ENCODE results near the gene TAS2R9. TPM values are rescaled to one million over a fixed set of nuclear protein-coding genes. Genes with fewer than 3 reads are reported as not detected.

The TAS2R9 gene
- total and polyA plus RNA-seq, 7 donors, result not detected

DNA sequence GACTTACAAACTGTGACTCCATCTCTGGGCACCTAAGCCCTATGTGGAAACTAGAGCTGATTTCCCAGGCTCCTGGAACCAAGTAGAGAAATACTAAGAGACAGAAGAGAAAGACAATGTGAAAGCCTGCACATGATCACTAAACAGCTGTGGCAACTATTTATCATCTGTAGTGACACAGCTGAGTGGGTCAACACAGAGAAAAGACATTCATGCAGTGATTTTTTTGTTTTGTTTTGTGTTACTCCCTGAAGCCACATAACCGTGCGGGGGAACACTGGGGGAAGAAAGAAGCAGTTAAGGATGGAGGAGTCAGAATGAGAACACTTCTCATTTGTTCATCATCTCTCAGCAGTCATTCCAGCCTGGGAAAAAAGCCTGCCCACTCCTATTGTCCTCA lies 37.8 kb upstream of the TAS2R9 start:
- H3K27ac ChIP-seq, result no peak overlapping the region
- TF ChIP-seq POLR2A (IDR thresholded peaks at IDR 0.05) (no peak), EP300 (IDR thresholded peaks at IDR 0.05) (no peak), POLR2AphosphoS5 (IDR thresholded peaks at IDR 0.05) (no peak)
- TF ChIP-seq, protein P1, sequence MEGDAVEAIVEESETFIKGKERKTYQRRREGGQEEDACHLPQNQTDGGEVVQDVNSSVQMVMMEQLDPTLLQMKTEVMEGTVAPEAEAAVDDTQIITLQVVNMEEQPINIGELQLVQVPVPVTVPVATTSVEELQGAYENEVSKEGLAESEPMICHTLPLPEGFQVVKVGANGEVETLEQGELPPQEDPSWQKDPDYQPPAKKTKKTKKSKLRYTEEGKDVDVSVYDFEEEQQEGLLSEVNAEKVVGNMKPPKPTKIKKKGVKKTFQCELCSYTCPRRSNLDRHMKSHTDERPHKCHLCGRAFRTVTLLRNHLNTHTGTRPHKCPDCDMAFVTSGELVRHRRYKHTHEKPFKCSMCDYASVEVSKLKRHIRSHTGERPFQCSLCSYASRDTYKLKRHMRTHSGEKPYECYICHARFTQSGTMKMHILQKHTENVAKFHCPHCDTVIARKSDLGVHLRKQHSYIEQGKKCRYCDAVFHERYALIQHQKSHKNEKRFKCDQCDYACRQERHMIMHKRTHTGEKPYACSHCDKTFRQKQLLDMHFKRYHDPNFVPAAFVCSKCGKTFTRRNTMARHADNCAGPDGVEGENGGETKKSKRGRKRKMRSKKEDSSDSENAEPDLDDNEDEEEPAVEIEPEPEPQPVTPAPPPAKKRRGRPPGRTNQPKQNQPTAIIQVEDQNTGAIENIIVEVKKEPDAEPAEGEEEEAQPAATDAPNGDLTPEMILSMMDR (IDR thresholded peaks at IDR 0.05), result no peak
- 44 to 65% methylated on average over 2 of the region's 2 CpGs for WGBS, 2 donors

GRCh38 chr12:10842862-10843261 lies 32.9 kb upstream of the TAS2R9 start:
- intact Hi-C loops (cut with DNase I), result no loop called here
- H3K9me3 ChIP-seq, result no peaks in the 10 kb centered on the region
- no peak overlapping the region for H3K27ac ChIP-seq
- 95 to 98% methylated on average over 2 of the region's 2 CpGs for WGBS, 2 donors
- no peaks in the 10 kb centered on the region for H3K27me3 ChIP-seq
- DNase-seq, result no peak
- no peak overlapping the region for H3K4me3 ChIP-seq
- H3K36me3 ChIP-seq, result peaks cover 0 to 14% (median 0%) of the 10 kb centered on the region in 4 donors
- TF ChIP-seq, protein P1 (IDR thresholded peaks at IDR 0.05), result no peak
- TF ChIP-seq POLR2A (IDR thresholded peaks at IDR 0.05) (no peak), EP300 (IDR thresholded peaks at IDR 0.05) (no peak), POLR2AphosphoS5 (IDR thresholded peaks at IDR 0.05) (no peak)
- no peaks in the 10 kb centered on the region for H3K4me1 ChIP-seq

More for the DNA sequence above, 37.8 kb upstream of the TAS2R9 start:
- intact Hi-C loops (cut with DNase I), result no loop called here
- H3K4me1 ChIP-seq, result no peaks in the 10 kb centered on the region
- no peaks in the 10 kb centered on the region for H3K9me3 ChIP-seq
- H3K4me3 ChIP-seq, result no peak overlapping the region
- H3K27me3 ChIP-seq, result no peaks in the 10 kb centered on the region
- DNase-seq, result no peak
- peaks cover 0 to 25% (median 0%) of the 10 kb centered on the region in 4 donors for H3K36me3 ChIP-seq

GRCh38 chr12:10838461-10838860 lies 28.5 kb upstream of the TAS2R9 start:
- WGBS, 2 donors, result 90 to 93% methylated on average over 3 of the region's 3 CpGs
- TF ChIP-seq EP300 (IDR thresholded peaks at IDR 0.05) (no peak), POLR2AphosphoS5 (IDR thresholded peaks at IDR 0.05) (no peak), POLR2A (IDR thresholded peaks at IDR 0.05) (no peak)
- TF ChIP-seq, protein P1 (IDR thresholded peaks at IDR 0.05), result no peak
- peaks cover 0 to 7% (median 0%) of the 10 kb centered on the region in 4 donors for H3K9me3 ChIP-seq
- H3K36me3 ChIP-seq, result no peaks in the 10 kb centered on the region
- H3K27me3 ChIP-seq, result no peaks in the 10 kb centered on the region
- no peak overlapping the region for H3K27ac ChIP-seq
- intact Hi-C loops (cut with DNase I), result no loop called here
- no peak overlapping the region for H3K4me3 ChIP-seq
- H3K4me1 ChIP-seq, result no peaks in the 10 kb centered on the region
- no peak for DNase-seq

- no peaks in the 10 kb centered on the region for H3K4me1 ChIP-seq
- TF ChIP-seq, protein P1 (IDR thresholded peaks at IDR 0.05), result no peak
- TF ChIP-seq POLR2A (IDR thresholded peaks at IDR 0.05) (no peak), POLR2AphosphoS5 (IDR thresholded peaks at IDR 0.05) (no peak)
- H3K27ac ChIP-seq, result no peak overlapping the region
- intact Hi-C loops (cut with DNase I), result no loop called here
- DNase-seq, result no peak
- no peaks in the 10 kb centered on the region for H3K27me3 ChIP-seq
- H3K36me3 ChIP-seq, result no peaks in the 10 kb centered on the region
- H3K4me3 ChIP-seq, result no peak overlapping the region
- 97 to 99% methylated on average over 1 of the region's 1 CpG for WGBS, 2 donors
- H3K9me3 ChIP-seq, result no peaks in the 10 kb centered on the region
Measured at GRCh38 chr12:10829994-10830393, 20.0 kb upstream of the TAS2R9 start.

DNA sequence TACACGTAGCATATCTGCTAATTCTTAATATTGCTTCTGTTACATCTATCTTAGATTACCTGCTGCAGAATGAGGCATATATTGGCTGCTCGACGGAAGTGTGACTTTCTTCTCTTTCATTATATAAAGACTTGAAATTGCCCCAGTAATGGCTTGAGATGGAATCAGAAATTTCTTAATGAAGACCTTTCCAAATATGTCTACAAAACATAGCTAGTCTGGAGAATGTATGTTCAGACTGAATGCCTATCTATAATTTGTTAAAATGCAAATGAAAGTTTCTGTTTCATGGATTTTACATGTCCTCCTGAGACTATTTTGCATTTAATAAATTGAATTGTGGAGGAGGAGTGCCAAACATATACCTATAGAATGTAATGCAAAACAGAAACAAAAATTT lies 16.3 kb upstream of the TAS2R9 start, which contains the start of gene TAS2R10:
Gene TAS2R10 (minus strand): TSS at position 101 of the 400 bp plus-strand sequence. CDS start 89 bp downstream, at position 12.
- WGBS, 2 donors, result 87 to 95% methylated on average over 3 of the region's 3 CpGs
- TF ChIP-seq, protein P1 (IDR thresholded peaks at IDR 0.05), result no peak
- TF ChIP-seq EP300 (IDR thresholded peaks at IDR 0.05), result no peak
- TF ChIP-seq POLR2A (IDR thresholded peaks at IDR 0.05), result no peak
- TF ChIP-seq POLR2AphosphoS5 (IDR thresholded peaks at IDR 0.05), result no peak

More for the DNA sequence above, 16.3 kb upstream of the TAS2R9 start, which contains the start of gene TAS2R10:
- Histone ChIP-seq H3K9me3 (no peaks in the 10 kb centered on the region), H3K27ac (no peak within 1 kb of the TSS), H3K4me3 (no peak within 1 kb of the TSS), H3K4me1 (no peaks in the 10 kb centered on the region), H3K27me3 (no peaks in the 10 kb centered on the region), H3K36me3 (no peaks in the 10 kb centered on the region)
- DNase-seq, result no peak
- intact Hi-C loops (cut with DNase I), result no loop called here
